Astrocyte (in vitro differentiated cells and primary cell): Measurements from ENCODE around the gene BMP10. TPM values are rescaled to one million over a fixed set of nuclear protein-coding genes. Genes with fewer than 3 reads are reported as not detected.

Source experiments
- DNase-seq: peaks from one replicate; pipeline ENCODE4 v3.0.0-alpha.2; 2010; ENCODE audit warnings: low read depth
- FAIRE-seq: peaks from 2 replicates; lab custom pipeline; 2011; peaks lifted over from hg19 to GRCh38; lab: Jason Lieb, UNC
- H2AFZ ChIP-seq: 2 replicates; pipeline ENCODE4 v1.6.0; 2012; ENCODE audit warnings: low read depth, low read length, inconsistent platforms
- H3K27ac ChIP-seq: 2 replicates; pipeline ENCODE4 v1.5.1; 2011; ENCODE audit warnings: low read depth, low read length, inconsistent platforms
- H3K27me3 ChIP-seq: 2 replicates; pipeline ENCODE4 v1.6.0; 2011; ENCODE audit warnings: low read length, inconsistent platforms; ENCODE audit not compliant: insufficient read depth
- H3K36me3 ChIP-seq: 2 replicates; pipeline ENCODE4 v1.5.1; 2011; ENCODE audit warnings: low read length, inconsistent platforms; ENCODE audit not compliant: insufficient read depth
- H3K4me1 ChIP-seq: 2 replicates; pipeline ENCODE4 v1.5.1; 2011; ENCODE audit warnings: low read length, inconsistent platforms; ENCODE audit not compliant: insufficient read depth
- H3K4me2 ChIP-seq: 2 replicates; pipeline ENCODE4 v1.6.0; 2012; ENCODE audit warnings: low read length, inconsistent platforms
- H3K4me3 ChIP-seq: 2 replicates; pipeline ENCODE4 v1.5.1; 2011; ENCODE audit warnings: low read depth, mild to moderate bottlenecking, low read length, inconsistent platforms; ENCODE audit not compliant: insufficient read depth
- H3K79me2 ChIP-seq: 2 replicates; pipeline ENCODE4 v1.6.0; 2012; ENCODE audit warnings: mild to moderate bottlenecking, low read length, inconsistent platforms; ENCODE audit not compliant: insufficient read depth
- H3K9ac ChIP-seq: 2 replicates; pipeline ENCODE4 v1.6.0; 2012; ENCODE audit warnings: mild to moderate bottlenecking, low read length, inconsistent platforms
- H3K9me3 ChIP-seq: 2 replicates; pipeline ENCODE4 v1.5.1; 2012; ENCODE audit warnings: low read depth, mild to moderate bottlenecking, low read length, inconsistent platforms; ENCODE audit not compliant: insufficient read depth
- H4K20me1 ChIP-seq: 2 replicates; pipeline ENCODE4 v1.6.0; 2012; ENCODE audit warnings: low read length, inconsistent platforms; ENCODE audit not compliant: insufficient read depth
- H3K27ac Mint-ChIP-seq: one replicate; pipeline ENCODE4 v1.8.0; 2021; ENCODE audit warnings: mild to moderate bottlenecking, mixed read lengths; ENCODE audit not compliant: unreplicated experiment
- H3K27me3 Mint-ChIP-seq: one replicate; pipeline ENCODE4 v1.8.0; 2021; ENCODE audit warnings: low read depth, mixed read lengths; ENCODE audit not compliant: unreplicated experiment
- H3K36me3 Mint-ChIP-seq: one replicate; pipeline ENCODE4 v1.8.0; 2021; ENCODE audit warnings: low read depth, mixed read lengths; ENCODE audit not compliant: unreplicated experiment
- H3K4me1 Mint-ChIP-seq: one replicate; pipeline ENCODE4 v1.8.0; 2021; ENCODE audit warnings: low read depth, mixed read lengths; ENCODE audit not compliant: unreplicated experiment
- H3K4me3 Mint-ChIP-seq: one replicate; pipeline ENCODE4 v1.8.0; 2021; ENCODE audit warnings: mild to moderate bottlenecking, moderate library complexity, mixed read lengths; ENCODE audit not compliant: unreplicated experiment
- H3K9me3 Mint-ChIP-seq: one replicate; pipeline ENCODE4 v1.8.0; 2021; ENCODE audit warnings: mild to moderate bottlenecking, mixed read lengths; ENCODE audit not compliant: unreplicated experiment
- EZH2 ChIP-seq: IDR thresholded peaks from 2 replicates; pipeline ENCODE4 v1.6.1; 2012; ENCODE audit warnings: mild to moderate bottlenecking, low read length, inconsistent platforms; ENCODE audit not compliant: insufficient read depth
- total RNA-seq: library from RNA; stranded (reverse); gene quantifications from 2 replicates; pipeline ENCODE4 v1.2.1, GENCODE V29; 2021
- TF ChIP-seq, protein P1 (sequence below): IDR thresholded peaks from 2 replicates; pipeline ENCODE4 v1.5.1; 2011; ENCODE audit warnings: low read depth, mild to moderate bottlenecking, inconsistent platforms, low read length, moderate library complexity; ENCODE audit not compliant: insufficient read depth

BMP10 gene
- total RNA-seq, 1 donor from 2014 or later, result not detected

DNA sequence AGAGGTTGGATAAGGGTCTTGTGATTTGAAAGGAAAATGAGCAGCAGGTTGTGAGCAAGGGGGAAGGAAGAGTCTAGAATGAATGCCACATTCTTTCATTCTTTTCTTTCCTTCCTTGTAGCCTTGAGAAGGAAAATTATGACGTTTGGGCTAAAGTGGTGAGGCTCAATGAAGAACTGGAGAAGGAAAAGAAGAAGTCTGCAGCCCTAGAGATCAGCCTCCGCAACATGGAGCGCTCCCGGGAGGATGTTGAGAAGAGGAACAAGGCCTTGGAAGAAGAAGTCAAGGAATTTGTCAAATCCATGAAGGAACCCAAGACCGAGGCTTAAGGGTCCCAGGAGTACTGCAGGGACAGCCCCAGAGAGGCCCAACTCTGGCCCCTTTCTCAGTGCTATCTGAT is 45.3 kb downstream of the BMP10 start:
- DNase-seq, result no peak
- Mint-ChIP-seq H3K4me3 (no peak overlapping the region), H3K36me3 (no peaks in the 10 kb centered on the region), H3K9me3 (no peaks in the 10 kb centered on the region), H3K4me1 (peaks cover 13% of the 10 kb centered on the region), H3K27me3 (peaks cover 11% of the 10 kb centered on the region), H3K27ac (no peak overlapping the region)
- Histone ChIP-seq H3K36me3 (no peaks in the 10 kb centered on the region), H2AFZ (no peak overlapping the region), H4K20me1 (no peaks in the 10 kb centered on the region), H3K27ac (no peak overlapping the region), H3K9ac (no peak overlapping the region), H3K4me3 (no peak overlapping the region), H3K27me3 (no peaks in the 10 kb centered on the region), H3K4me2 (no peak overlapping the region), H3K79me2 (no peaks in the 10 kb centered on the region), H3K4me1 (peaks cover 12% of the 10 kb centered on the region), H3K9me3 (no peaks in the 10 kb centered on the region)
- no peak for FAIRE-seq
- TF ChIP-seq, protein P1, sequence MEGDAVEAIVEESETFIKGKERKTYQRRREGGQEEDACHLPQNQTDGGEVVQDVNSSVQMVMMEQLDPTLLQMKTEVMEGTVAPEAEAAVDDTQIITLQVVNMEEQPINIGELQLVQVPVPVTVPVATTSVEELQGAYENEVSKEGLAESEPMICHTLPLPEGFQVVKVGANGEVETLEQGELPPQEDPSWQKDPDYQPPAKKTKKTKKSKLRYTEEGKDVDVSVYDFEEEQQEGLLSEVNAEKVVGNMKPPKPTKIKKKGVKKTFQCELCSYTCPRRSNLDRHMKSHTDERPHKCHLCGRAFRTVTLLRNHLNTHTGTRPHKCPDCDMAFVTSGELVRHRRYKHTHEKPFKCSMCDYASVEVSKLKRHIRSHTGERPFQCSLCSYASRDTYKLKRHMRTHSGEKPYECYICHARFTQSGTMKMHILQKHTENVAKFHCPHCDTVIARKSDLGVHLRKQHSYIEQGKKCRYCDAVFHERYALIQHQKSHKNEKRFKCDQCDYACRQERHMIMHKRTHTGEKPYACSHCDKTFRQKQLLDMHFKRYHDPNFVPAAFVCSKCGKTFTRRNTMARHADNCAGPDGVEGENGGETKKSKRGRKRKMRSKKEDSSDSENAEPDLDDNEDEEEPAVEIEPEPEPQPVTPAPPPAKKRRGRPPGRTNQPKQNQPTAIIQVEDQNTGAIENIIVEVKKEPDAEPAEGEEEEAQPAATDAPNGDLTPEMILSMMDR, result no peak
- TF ChIP-seq EZH2, result no peak

DNA sequence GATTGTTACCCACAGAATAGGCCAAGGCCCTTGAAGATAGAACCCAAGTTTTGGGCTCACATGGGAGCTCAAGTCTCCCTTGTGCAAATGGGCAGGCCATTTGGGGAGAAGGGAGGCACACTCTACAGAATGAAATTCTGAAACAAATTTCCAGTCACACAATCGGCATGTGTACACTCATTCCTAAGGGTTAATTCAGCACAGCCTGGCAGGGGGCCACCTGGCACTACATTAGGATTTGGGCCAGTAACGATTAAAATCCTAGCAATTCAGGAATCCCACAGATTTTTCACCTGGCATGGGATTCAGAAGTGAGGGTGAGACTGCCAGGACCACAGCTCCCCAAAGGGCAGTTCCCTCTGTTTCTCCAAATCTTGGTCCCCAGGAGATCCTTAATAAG is 46.4 kb downstream of the BMP10 start:
- H3K4me3 ChIP-seq, result no peak overlapping the region
- DNase-seq (peak; percentile 79), FAIRE-seq (no peak)
- no peak overlapping the region for H2AFZ ChIP-seq
- Mint-ChIP-seq H3K27ac (no peak overlapping the region), H3K9me3 (no peaks in the 10 kb centered on the region), H3K27me3 (peaks cover 11% of the 10 kb centered on the region), H3K4me3 (no peak overlapping the region), H3K4me1 (peaks cover 13% of the 10 kb centered on the region), H3K36me3 (no peaks in the 10 kb centered on the region)
- H3K27ac ChIP-seq, result no peak overlapping the region
- no peaks in the 10 kb centered on the region for H3K79me2 ChIP-seq
- no peaks in the 10 kb centered on the region for H3K27me3 ChIP-seq
- H3K4me1 ChIP-seq, result peaks cover 12% of the 10 kb centered on the region
- H3K36me3 ChIP-seq, result no peaks in the 10 kb centered on the region
- no peak overlapping the region for H3K4me2 ChIP-seq
- H4K20me1 ChIP-seq, result no peaks in the 10 kb centered on the region
- no peaks in the 10 kb centered on the region for H3K9me3 ChIP-seq
- TF ChIP-seq EZH2, result no peak
- TF ChIP-seq, protein P1, result no peak
- no peak overlapping the region for H3K9ac ChIP-seq

DNA sequence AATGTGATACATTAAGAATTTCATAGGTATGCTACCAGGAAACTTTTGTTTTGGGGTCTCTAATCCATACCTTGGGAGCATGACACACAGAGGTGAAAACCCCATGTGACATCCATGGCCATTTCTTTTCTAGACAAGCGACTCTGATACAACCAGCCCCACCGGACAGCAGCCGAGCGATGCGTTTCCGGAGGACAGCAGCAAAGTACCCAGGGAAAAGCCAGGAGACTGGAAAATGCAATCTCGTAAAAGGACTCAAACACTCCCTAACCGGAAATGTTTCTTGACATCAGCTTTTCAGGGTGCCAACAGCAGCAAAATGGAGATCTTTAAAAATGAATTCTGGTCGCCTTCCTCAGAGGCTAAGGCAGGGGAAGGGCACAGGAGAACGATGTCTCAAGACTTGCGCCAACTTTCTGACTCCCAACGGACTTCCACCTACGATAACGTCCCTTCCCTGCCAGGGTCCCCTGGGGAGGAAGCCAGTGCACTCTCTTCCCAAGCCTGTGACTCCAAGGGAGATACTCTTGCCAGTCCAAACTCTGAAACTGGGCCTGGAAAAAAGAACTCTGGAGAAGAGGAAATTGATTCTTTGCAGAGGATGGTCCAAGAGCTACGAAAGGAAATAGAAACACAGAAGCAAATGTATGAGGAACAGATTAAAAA is 48.9 kb downstream of the BMP10 start:
- Histone ChIP-seq H3K36me3 (no peaks in the 10 kb centered on the region), H3K27ac (no peak overlapping the region), H3K4me2 (no peak overlapping the region), H3K4me1 (no peaks in the 10 kb centered on the region), H3K9me3 (no peaks in the 10 kb centered on the region), H2AFZ (no peak overlapping the region), H3K9ac (no peak overlapping the region), H3K4me3 (no peak overlapping the region), H4K20me1 (no peaks in the 10 kb centered on the region), H3K27me3 (no peaks in the 10 kb centered on the region), H3K79me2 (no peaks in the 10 kb centered on the region)
- H3K9me3 Mint-ChIP-seq, result no peaks in the 10 kb centered on the region
- no peak overlapping the region for H3K27ac Mint-ChIP-seq
- H3K36me3 Mint-ChIP-seq, result no peaks in the 10 kb centered on the region
- no peaks in the 10 kb centered on the region for H3K4me1 Mint-ChIP-seq
- no peak for DNase-seq
- no peak overlapping the region for H3K4me3 Mint-ChIP-seq
- FAIRE-seq, result no peak
- TF ChIP-seq, protein P1, result no peak
- TF ChIP-seq EZH2, result no peak
- H3K27me3 Mint-ChIP-seq, result peaks cover 13% of the 10 kb centered on the region
